Cardiac septum (tissue), 1 donor: Measurements from ENCODE around the gene SP100. TPM values are rescaled to one million over a fixed set of nuclear protein-coding genes. Genes with fewer than 3 reads are reported as not detected.
"Not testable (repeated sequence)": the region's sequence is repeated elsewhere in the genome, so short reads cannot be mapped to it uniquely, and the experiment has no call there.

Source experiments
- DNase-seq: peaks from one replicate; pipeline ENCODE4 v3.0.0-alpha.2; 2020; ENCODE audit warnings: low spot score
- intact Hi-C: fragments of 100-400 bp; cut with DNase I; formaldehyde crosslinking; loops from one replicate; pipeline ENCODE4 v1.14.0; 2022
- total RNA-seq: library from RNA; stranded (reverse); fragmentation: NEBNext Ultra II Directional; extraction: Animal tissue kit (Norgen Biotek cat#: 25700); gene quantifications from one replicate; pipeline ENCODE4 v1.2.1, GENCODE V29; 2021
- donor health status: DM: no; HTN: no; CAD: no.

The SP100 gene
- total RNA-seq, 1 donor from 2014 or later = 46.3 TPM

DNA sequence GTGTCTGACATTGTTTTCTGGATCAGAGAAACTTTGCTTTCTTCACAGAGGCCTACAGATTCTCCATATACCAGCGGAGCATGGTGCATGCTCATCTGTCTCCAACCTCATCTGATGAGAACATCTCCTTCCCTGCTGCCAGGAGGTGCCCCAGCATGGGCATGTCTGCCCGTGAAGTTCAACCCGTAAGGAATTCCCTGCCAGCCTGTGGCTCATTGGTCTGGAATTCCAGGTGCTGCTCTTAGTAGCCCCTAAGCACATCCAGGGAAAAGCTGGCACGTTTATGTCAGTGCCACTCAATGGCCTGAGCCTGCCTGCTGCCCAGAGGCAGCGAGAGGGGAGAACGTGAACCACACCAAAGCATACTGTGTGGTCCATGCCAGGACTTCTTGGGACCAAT lies 1.7 kb upstream of the SP100 start:
- intact Hi-C loops = loop anchor here (5.0 kb wide), 1 partner anchor 192 kb away; no protein-coding TSS in a partner anchor
- no peak for DNase-seq

GRCh38 chr2:230417436-230417835 lies 1.4 kb downstream of the SP100 start:
- no peak for DNase-seq
- intact Hi-C loops = no loop called here

GRCh38 chr2:230418341-230419016 lies 2.5 kb downstream of the SP100 start:
- DNase-seq = no peak
- intact Hi-C loops = no loop called here

DNA sequence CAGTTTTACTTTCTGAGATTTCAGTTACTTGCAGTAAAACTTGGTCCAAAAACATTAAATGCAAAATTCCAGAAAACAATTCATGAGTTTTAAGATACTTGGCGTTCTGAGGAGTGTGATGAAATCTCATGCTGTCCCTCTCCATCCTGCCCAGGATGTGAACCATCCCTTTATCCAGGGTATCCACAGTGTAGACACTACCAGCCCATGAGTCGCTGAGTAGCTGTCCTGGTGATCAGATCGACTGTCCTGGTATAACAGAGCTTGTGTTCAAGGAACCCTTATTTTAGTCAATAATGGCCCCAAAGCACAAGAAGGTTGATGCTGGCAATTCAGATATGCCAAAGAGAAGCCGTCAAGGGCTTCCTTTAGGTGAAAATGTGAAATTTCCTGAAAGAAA lies 3.2 kb downstream of the SP100 start:
- DNase-seq = no peak
- intact Hi-C loops = no loop called here

DNA sequence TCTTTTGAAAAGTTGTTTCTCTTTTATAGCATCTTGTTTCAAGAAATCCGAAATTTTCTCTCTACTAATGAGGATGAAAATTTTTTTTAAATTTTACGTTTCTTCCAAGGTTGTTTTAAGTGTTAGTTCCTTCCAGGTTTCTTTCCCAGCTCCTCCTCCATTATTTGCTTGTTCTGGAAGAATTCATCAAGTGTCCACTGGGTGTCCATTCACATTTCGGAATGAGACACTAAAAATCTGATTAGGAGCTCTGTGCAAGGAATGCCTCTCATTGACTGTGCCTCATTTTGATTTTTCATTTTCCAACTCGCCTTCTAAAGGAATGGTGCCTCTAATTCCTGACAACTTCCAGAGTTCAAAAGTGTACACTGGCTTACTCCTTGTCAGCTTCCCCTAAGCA lies 6.1 kb downstream of the SP100 start:
- intact Hi-C loops = no loop called here
- no peak for DNase-seq

DNA sequence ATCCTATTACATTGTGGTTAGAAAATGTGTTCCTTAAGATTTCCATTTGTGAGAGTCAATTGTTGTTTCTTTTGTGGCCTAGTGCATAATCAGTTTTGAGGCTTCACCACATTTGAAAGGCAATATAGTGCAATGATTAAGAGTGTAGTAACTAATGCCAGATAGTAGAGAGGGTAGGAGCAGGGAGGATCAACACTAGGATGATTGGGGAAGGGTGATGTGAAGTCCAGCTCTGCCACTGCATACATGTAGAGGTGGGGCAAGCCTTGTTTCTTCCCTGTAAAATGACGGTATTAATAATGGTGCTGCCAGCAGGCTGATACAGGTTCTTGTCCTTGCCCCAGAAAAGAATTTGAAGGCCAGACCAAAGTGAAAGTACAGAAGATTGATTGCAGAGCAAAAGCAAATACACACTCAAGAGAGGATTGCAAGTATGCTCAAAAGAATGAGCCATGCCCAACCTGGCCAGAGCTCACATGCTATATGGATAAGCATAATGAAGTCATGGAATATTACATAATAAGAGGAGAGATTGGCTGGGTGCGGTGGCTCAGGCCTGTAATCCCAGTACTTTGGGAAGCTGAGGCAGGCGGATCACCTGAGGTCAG lies 8.0 kb downstream of the SP100 start:
- intact Hi-C loops = no loop called here
- DNase-seq = no peak

DNA sequence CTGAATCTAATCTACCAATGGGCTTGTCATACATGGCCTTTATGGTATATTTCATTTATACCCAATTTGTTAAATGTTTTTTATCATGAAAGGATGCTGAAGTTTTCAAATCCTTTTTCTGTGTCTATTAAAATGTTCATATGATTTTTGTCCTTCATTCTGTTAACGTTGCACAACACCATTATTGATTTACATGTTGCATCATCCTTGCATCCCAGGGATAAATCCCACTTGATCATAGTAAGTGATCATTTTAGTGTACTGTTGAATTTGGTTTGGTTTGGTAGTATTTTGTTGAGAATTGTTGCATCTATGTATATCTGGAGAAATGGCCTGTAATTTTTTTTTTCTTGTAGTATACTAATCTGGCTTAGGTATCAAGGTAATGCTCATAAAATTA lies 9.4 kb downstream of the SP100 start:
- intact Hi-C loops = no loop called here
- no peak for DNase-seq

- intact Hi-C loops = no loop called here
- DNase-seq = no peak
Observed at GRCh38 chr2:230429513-230429912, 13.5 kb downstream of the SP100 start.

- no peak for DNase-seq
Observed at GRCh38 chr2:230430957-230431910, 15.2 kb downstream of the SP100 start.

GRCh38 chr2:230434677-230435324 lies 18.8 kb downstream of the SP100 start:
- intact Hi-C loops = no loop called here
- DNase-seq = no peak

More at GRCh38 chr2:230430957-230431910, 15.2 kb downstream of the SP100 start:
- intact Hi-C loops = no loop called here

GRCh38 chr2:230435431-230435830 lies 19.4 kb downstream of the SP100 start:
- DNase-seq = no peak
- intact Hi-C loops = no loop called here

DNA sequence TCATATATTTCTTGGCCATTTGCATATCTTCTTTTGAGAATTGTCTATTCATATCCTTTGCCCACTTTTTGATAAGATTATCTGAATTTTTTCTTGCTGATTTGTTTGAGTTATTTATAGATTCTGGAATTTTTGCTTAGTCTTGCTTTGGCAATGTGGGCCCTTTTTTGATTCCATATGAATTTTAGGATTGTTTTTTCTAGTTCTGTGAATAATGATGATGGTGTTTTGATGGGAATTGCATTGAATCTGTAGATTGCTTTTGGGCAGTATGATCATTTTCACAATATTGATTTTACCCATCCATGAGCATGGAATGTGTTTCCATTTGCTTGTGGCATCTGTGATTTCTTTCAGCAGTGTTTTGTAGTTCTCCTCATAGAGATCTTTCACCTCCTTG lies 23.1 kb downstream of the SP100 start:
- DNase-seq, intact Hi-C loops: not testable (repeated sequence)

DNA sequence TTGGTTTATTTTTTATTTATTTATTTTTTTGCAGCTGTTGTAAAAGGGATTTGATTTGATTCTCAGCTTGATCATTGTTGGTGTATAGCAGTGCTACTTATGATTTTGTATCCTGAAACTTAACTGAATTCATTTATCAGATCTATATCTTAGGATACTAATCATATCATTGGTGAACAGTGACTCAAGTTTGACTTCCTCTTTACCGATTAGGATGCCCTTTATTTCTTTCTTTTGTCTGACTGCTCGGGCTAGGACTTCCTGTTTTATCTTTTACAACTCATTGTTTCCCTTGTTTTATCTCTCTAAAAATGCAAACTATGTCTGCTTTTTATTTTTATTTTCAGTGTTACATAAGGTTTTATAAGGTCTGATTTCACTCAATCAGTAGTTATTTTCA lies 23.6 kb downstream of the SP100 start:
- DNase-seq = no peak
- intact Hi-C loops = no loop called here

DNA sequence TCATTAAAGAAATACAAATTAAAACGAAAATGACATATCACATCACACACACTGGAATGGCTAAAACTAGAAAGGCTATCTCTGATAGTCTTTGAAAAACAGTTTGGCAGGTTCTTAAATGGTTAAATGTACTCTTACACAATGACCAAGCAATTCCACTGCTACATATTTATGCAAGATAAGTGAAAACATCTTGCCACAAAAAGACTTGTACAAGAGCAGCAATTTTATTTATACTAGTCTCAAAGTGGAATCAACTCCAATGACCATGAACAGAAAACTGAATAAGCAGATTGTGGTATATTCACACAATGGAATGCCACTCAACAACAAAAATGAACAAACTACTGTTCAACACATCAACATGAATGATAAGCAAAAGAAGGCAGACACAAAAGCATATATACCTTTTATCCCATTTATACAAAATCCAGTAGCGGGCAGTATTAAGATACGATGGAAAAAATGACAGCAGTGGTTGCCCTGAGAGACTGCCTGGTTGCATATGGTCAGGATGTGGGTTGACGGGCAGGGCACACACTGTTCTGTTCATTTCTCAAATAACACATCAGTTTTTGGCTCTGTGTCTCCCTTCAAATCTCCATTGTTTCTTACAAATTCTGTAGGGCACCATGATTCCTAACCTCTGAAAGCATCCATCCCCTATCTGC lies 25.4 kb downstream of the SP100 start:
- intact Hi-C loops = no loop called here
- no peak for DNase-seq

DNA sequence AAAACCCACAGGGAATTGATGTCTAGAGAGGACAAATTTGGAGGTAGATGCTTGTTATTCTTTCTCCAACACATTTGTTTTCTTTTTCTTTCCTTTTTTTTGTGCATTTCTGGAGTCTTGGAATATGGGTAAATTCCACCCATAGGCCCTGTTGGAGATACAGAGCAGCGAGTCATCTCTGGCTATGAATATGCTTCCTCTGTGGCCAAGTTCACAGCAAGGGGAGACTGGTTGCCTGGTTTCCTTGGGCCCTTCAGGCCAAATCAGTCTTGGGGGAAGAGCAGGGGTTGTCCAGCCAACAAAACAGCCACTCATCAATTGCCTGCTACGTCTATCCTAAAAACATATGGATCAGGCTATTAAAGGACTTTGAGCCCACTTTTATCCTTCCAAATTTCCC lies 27.5 kb downstream of the SP100 start:
- intact Hi-C loops = no loop called here
- DNase-seq = no peak

DNA sequence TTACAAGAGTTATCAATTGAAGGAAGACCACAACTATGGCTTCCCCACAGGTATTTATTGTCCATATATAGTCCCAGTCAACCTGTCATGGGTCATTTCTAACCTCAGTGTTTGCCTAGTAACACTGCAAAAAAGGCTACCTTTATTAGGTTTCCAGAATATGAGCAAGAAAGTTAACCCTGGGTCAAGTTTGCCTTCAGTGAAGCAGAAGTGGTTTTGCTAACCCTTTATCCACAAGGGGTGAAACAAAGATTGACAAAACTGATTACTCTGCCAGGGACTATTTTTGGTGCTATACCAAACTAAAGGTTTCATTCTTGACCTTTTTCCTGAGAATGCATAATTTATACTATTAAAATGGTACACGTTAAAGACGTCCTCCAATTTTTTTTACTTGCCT lies 28.8 kb downstream of the SP100 start:
- intact Hi-C loops = no loop called here
- no peak for DNase-seq

DNA sequence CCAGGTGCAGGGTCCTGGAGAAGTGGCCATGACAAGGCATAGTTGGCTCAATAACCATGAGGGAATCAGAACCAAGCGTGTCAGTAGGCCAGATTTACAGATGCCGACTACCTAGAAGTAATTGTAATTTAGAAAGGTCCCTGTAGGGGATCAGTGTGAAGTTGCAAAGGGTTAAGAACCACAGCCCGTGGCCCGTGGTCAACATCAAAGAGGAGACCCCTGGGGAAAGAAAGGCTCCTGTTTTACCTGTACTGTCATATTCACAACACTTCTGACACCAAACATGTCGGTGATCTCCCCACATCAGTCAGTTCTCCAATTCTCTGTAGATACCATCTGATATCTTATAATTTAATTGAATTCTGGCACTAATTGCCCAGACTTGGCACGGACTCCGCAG lies 31.0 kb downstream of the SP100 start:
- DNase-seq = no peak
- intact Hi-C loops = no loop called here

DNA sequence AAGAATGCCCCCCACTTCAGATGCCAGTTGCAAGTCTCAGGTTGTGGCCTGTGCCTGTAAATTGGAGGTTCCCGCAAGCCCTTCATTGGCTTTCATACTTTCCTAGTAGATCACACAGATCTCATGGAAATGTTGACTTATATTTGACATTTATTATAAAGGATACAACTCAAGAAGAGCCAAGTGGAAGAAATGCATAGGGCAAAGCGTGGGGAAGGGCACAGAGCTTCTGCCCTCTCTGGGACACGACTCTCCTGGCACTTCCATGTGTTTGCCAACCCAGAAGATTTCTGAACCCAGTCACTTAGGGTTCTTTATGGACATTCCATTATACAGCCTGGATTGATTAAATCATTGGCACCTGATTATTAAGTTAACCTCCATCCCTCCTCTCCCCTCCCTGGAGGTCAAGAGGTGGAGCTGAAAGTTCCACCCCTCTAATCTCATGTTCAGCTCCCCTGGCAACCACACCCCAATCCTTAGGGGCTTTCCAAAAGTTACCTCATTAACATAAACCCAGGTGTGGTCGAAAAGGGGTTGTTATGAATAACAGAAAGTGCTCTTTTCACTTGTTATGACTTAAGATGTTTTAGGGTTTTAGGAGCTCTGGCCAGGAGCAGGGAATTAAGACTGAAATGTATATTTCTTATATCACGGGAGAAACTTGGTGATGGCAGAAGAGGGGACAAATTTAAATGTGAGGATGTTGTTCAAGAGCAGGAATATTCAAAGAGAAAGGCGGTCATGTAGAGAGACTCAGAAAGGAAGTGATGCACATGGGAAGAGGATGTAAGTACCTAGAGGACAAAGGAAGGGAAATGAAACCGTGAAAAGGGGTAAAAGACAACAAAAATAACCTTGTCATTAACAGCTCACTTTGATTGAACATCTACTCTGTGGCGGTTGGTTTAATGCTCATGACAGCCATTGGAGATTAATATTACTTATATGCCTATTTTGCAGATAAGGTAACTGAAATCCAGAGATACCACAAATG lies 31.8 kb downstream of the SP100 start:
- no peak for DNase-seq
- intact Hi-C loops = no loop called here
